NCI-H345 treated with DMSO at 0.1 percent for 48 hours (cell line): Measurements from ENCODE around the gene CHPF2.

Experiments
- DNase-seq: peaks from one replicate; lab custom pipeline; 2025; ENCODE audit not compliant: unreplicated experiment; lab: John Stamatoyannopoulos, UW

Gene CHPF2

GRCh38 chr7:151232917-151233701, 826 bp downstream of the CHPF2 start:
- DNase-seq = no peak

- no peak for DNase-seq
Observed at GRCh38 chr7:151233804-151234203, 1.5 kb downstream of the CHPF2 start.

GRCh38 chr7:151235091-151235787, 3.0 kb downstream of the CHPF2 start:
- no peak for DNase-seq

- no peak for DNase-seq
Observed at GRCh38 chr7:151236406-151236805, 4.1 kb downstream of the CHPF2 start.

GRCh38 chr7:151237244-151238189, 5.2 kb downstream of the CHPF2 start:
- DNase-seq = no peak

- no peak for DNase-seq
Observed at GRCh38 chr7:151238190-151238810, 6.0 kb downstream of the CHPF2 start.

- DNase-seq = no peak
Observed at GRCh38 chr7:151238924-151239836, 6.9 kb downstream of the CHPF2 start.

GRCh38 chr7:151239837-151240459, 7.7 kb downstream of the CHPF2 start:
- no peak for DNase-seq

GRCh38 chr7:151240536-151240935, 8.3 kb downstream of the CHPF2 start:
- DNase-seq = no peak

GRCh38 chr7:151240942-151241754, 8.9 kb downstream of the CHPF2 start:
- no peak for DNase-seq

GRCh38 chr7:151241755-151242096, 9.4 kb downstream of the CHPF2 start:
- DNase-seq = no peak

GRCh38 chr7:151242159-151243044, 10.1 kb downstream of the CHPF2 start:
- no peak for DNase-seq

GRCh38 chr7:151243045-151243349, 10.7 kb downstream of the CHPF2 start:
- no peak for DNase-seq

GRCh38 chr7:151243408-151244195, 11.3 kb downstream of the CHPF2 start:
- DNase-seq = no peak

- peak; percentile 30 for DNase-seq
Observed at GRCh38 chr7:151244196-151244840, 12.0 kb downstream of the CHPF2 start.

GRCh38 chr7:151244841-151245346, 12.6 kb downstream of the CHPF2 start:
- no peak for DNase-seq
